ENCODE measurements around the gene PRIMPOL.
"Not testable (repeated sequence)": the region's sequence is repeated elsewhere in the genome, so short reads cannot be mapped to it uniquely, and the experiment has no call there.

The PRIMPOL gene

GRCh38 chr4:184616633-184617551, 32.6 kb upstream of the PRIMPOL start:
- peak; percentile 63 for DNase-seq (ENCODE audit: low read depth)
- H3K4me3 ChIP-seq (ENCODE audit: low read depth, low read length) = no peak overlapping the region; the same call in 1 of the 2 replicates
- no peak for TF ChIP-seq CTCF (IDR thresholded peaks at IDR 0.05; ENCODE audit: low read depth, low read length, missing control alignments)

- no peak for DNase-seq (ENCODE audit: low read depth)
- H3K4me3 ChIP-seq (ENCODE audit: low read depth, low read length) = no peak overlapping the region
- no peak for TF ChIP-seq CTCF (IDR thresholded peaks at IDR 0.05; ENCODE audit: low read depth, low read length, missing control alignments)
Observed at GRCh38 chr4:184617600-184618196, 31.8 kb upstream of the PRIMPOL start.

- no peak for DNase-seq (ENCODE audit: low read depth)
- no peak overlapping the region for H3K4me3 ChIP-seq (ENCODE audit: low read depth, low read length)
- no peak for TF ChIP-seq CTCF (IDR thresholded peaks at IDR 0.05; ENCODE audit: low read depth, low read length, missing control alignments)
Observed at GRCh38 chr4:184620212-184620867, 29.2 kb upstream of the PRIMPOL start.

GRCh38 chr4:184621518-184621917, 28.0 kb upstream of the PRIMPOL start:
- TF ChIP-seq CTCF (IDR thresholded peaks at IDR 0.05; ENCODE audit: low read depth, low read length, missing control alignments) = no peak
- no peak for DNase-seq (ENCODE audit: low read depth)
- no peak overlapping the region for H3K4me3 ChIP-seq (ENCODE audit: low read depth, low read length)

GRCh38 chr4:184624504-184624903, 25.0 kb upstream of the PRIMPOL start:
- not testable (repeated sequence) for DNase-seq (ENCODE audit: low read depth); H3K4me3 ChIP-seq (ENCODE audit: low read depth, low read length)

- no peak overlapping the region for H3K4me3 ChIP-seq (ENCODE audit: low read depth, low read length)
- no peak for DNase-seq (ENCODE audit: low read depth)
- TF ChIP-seq CTCF (IDR thresholded peaks at IDR 0.05; ENCODE audit: low read depth, low read length, missing control alignments) = no peak
Observed at GRCh38 chr4:184624972-184625554, 24.5 kb upstream of the PRIMPOL start.

- not testable (repeated sequence) for DNase-seq (ENCODE audit: low read depth); H3K4me3 ChIP-seq (ENCODE audit: low read depth, low read length)
Observed at GRCh38 chr4:184625783-184626596, 23.5 kb upstream of the PRIMPOL start.
